Measurements from ENCODE around the gene TRAPPC12. TPM values are rescaled to one million over a fixed set of nuclear protein-coding genes. Genes with fewer than 3 reads are reported as not detected.

Gene TRAPPC12
- total RNA-seq, 1 experiment from 2014 or later = 86.0 TPM

DNA sequence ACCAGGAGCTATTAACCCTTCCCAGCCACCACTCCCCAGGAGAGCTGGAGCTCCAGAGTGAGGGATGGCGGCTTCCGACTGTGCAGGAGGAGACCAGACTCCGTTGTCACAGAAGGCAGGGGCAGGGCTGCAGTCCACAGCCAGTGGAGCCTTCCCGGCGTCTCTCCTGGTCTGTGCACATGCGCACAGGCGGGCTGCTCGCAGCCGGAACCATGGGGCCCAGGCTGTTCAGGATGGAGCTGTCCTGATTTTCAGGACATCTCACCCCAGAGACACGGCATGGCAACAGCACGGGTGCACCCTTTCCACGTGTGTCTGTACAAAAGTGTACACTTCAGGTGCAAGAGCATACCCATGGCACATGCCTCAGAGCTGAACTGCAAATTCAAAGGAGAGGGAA is 30.7 kb upstream of the TRAPPC12 start:
- H3K36me3 Mint-ChIP-seq (ENCODE audit: insufficient read depth in 1 of 3, low read depth in 3 of 3) = peaks cover 30 to 35% (median 32%) of the 10 kb centered on the region in 3 experiments
- DNase-seq = no peak

More for the DNA sequence above, 30.7 kb upstream of the TRAPPC12 start:
- Histone ChIP-seq H3K9me3 (ENCODE audit: control insufficient read depth, low read depth, low read length) (no peaks in the 10 kb centered on the region), H3K9ac (ENCODE audit: extremely low read depth, insufficient read length, low read length) (no peak overlapping the region), H2BK15ac (ENCODE audit: low read depth, low read length) (no peak overlapping the region), H2BK5ac (ENCODE audit: insufficient read length, low read length) (no peak overlapping the region), H3K23ac (ENCODE audit: insufficient read length, low read depth, low read length) (no peak overlapping the region), H3K4me2 (ENCODE audit: insufficient read depth, insufficient read length, low read length) (no peak overlapping the region), H3K27ac (ENCODE audit: insufficient read length, low read depth, low read length) (no peak overlapping the region), H2AFZ (ENCODE audit: low read length) (no peak overlapping the region), H3K79me2 (ENCODE audit: insufficient read depth, low read length) (no peaks in the 10 kb centered on the region; the same call in 1 of the 2 replicates), H3K23me2 (ENCODE audit: insufficient read length, low read depth, low read length, poor library complexity, severe bottlenecking) (no peaks in the 10 kb centered on the region), H4K8ac (replicated peaks; ENCODE audit: insufficient read length, low read depth, low read length) (peak overlapping the region; percentile 30), H3K79me1 (ENCODE audit: insufficient read depth, low read depth, low read length, poor library complexity, severe bottlenecking) (no peaks in the 10 kb centered on the region), H3K4me1 (ENCODE audit: insufficient read depth, low read length) (no peaks in the 10 kb centered on the region; the same call in 1 of the 2 replicates), H4K91ac (ENCODE audit: insufficient read length, low read depth, low read length) (no peak overlapping the region), H2AK5ac (ENCODE audit: insufficient read length, low read length) (no peak overlapping the region), H4K20me1 (ENCODE audit: control insufficient read depth, insufficient read depth, insufficient read length) (no peaks in the 10 kb centered on the region), H4K5ac (ENCODE audit: insufficient read length, low read depth, low read length) (no peak overlapping the region), H3T11ph (ENCODE audit: low read length) (no peak overlapping the region), H3K27me3 (ENCODE audit: insufficient read depth, low read length) (no peaks in the 10 kb centered on the region), H3K4ac (ENCODE audit: low read depth, low read length) (no peak overlapping the region), H2BK120ac (ENCODE audit: low read depth, low read length, poor library complexity, severe bottlenecking) (no peak overlapping the region), H2BK12ac (ENCODE audit: insufficient read length, low read depth, low read length) (no peak overlapping the region), H2BK20ac (ENCODE audit: low read depth, low read length, poor library complexity, severe bottlenecking) (no peak overlapping the region), H3K56ac (ENCODE audit: insufficient read length, low read depth, low read length) (no peak overlapping the region), H3K14ac (ENCODE audit: insufficient read depth, low read length) (no peak overlapping the region; the same call in 1 of the 2 replicates), H3K18ac (ENCODE audit: insufficient read length, low read depth, low read length) (no peak overlapping the region)
- no peak for TF ChIP-seq CTCF (conservative IDR thresholded peaks at IDR 0.05)
- Mint-ChIP-seq H3K4me1 (peaks cover 10 to 18% of the 10 kb centered on the region in 2 experiments), H3K27me3 (ENCODE audit: low read depth) (no peaks in the 10 kb centered on the region), H3K4me3 (no peak overlapping the region), H3K9me3 (peaks cover 0 to 3% of the 10 kb centered on the region in 2 experiments; a peak in 2 of 5 replicates), H3K27ac (no peak overlapping the region)
- WGBS (ENCODE audit: extremely low coverage, insufficient read length, low lambda C conversion rate) = no CpG with 5 or more reads among the region's 12 CpGs

All from H9 (cell line).